Glutamatergic neuron (in vitro differentiated cells): Measurements from ENCODE around the gene SQOR. TPM values are rescaled to one million over a fixed set of nuclear protein-coding genes. Genes with fewer than 3 reads are reported as not detected.

ENCODE experiments used
- DNase-seq: peaks from one replicate; pipeline ENCODE4 v3.0.0; 2022
- H3K27ac Mint-ChIP-seq: one replicate; pipeline ENCODE4 v1.8.0; 2020; ENCODE audit warnings: mild to moderate bottlenecking, mixed read lengths, inconsistent platforms; ENCODE audit not compliant: unreplicated experiment
- H3K27me3 Mint-ChIP-seq: one replicate; pipeline ENCODE4 v1.8.0; 2020; ENCODE audit warnings: mild to moderate bottlenecking, moderate library complexity, mixed read lengths, inconsistent platforms; ENCODE audit not compliant: unreplicated experiment
- H3K36me3 Mint-ChIP-seq: one replicate; pipeline ENCODE4 v1.8.0; 2020; ENCODE audit warnings: mild to moderate bottlenecking, mixed read lengths, inconsistent platforms; ENCODE audit not compliant: unreplicated experiment
- H3K4me1 Mint-ChIP-seq: one replicate; pipeline ENCODE4 v1.8.0; 2020; ENCODE audit warnings: mild to moderate bottlenecking, low read depth, mixed read lengths, inconsistent platforms; ENCODE audit not compliant: unreplicated experiment
- H3K4me3 Mint-ChIP-seq: one replicate; pipeline ENCODE4 v1.8.0; 2020; ENCODE audit warnings: mild to moderate bottlenecking, mixed read lengths, inconsistent platforms; ENCODE audit not compliant: unreplicated experiment
- H3K9me3 Mint-ChIP-seq: one replicate; pipeline ENCODE4 v1.8.0; 2020; ENCODE audit warnings: mild to moderate bottlenecking, moderate library complexity, mixed read lengths, inconsistent platforms; ENCODE audit not compliant: unreplicated experiment
- total RNA-seq: library from RNA; stranded (reverse); fragmentation: NEBNext Ultra II Directional; extraction: Animal tissue kit (Norgen Biotek cat#: 25700); gene quantifications from one replicate; pipeline ENCODE4 v1.2.1, GENCODE V29; 2021; ENCODE audit not compliant: unreplicated experiment
- TF ChIP-seq, protein P1 (sequence below): fragments of 200-600 bp; sonication (generic); IDR thresholded peaks from one replicate; pipeline ENCODE4 v1.5.0; 2021; ENCODE audit not compliant: partially characterized antibody, unreplicated experiment

Gene SQOR
- total RNA-seq, 1 donor from 2014 or later: not detected

DNA sequence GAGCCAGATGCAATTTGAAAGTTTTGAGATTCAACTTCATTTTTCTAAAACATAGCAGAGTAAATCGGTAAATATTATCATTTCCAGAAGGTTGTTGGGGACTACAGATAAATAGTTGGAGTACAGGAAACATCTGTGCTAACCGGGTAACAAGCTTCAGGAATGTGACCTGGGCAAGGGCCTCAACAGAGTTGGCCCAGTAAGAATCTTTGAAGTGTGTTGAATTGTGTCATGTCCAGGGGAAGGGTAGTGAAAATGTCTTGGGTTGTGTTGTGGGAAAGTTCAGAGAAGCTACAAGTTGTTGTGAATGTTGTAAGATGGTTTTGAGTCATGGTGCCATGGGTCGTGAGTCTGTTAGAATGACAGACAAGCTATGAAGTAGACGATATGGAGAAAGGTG lies 35.7 kb downstream of the SQOR start:
- Mint-ChIP-seq H3K36me3 (no peaks in the 10 kb centered on the region), H3K27ac (no peak overlapping the region), H3K4me1 (no peaks in the 10 kb centered on the region), H3K9me3 (no peaks in the 10 kb centered on the region), H3K27me3 (peaks cover 3% of the 10 kb centered on the region), H3K4me3 (no peak overlapping the region)
- DNase-seq: no peak
- TF ChIP-seq, protein P1, sequence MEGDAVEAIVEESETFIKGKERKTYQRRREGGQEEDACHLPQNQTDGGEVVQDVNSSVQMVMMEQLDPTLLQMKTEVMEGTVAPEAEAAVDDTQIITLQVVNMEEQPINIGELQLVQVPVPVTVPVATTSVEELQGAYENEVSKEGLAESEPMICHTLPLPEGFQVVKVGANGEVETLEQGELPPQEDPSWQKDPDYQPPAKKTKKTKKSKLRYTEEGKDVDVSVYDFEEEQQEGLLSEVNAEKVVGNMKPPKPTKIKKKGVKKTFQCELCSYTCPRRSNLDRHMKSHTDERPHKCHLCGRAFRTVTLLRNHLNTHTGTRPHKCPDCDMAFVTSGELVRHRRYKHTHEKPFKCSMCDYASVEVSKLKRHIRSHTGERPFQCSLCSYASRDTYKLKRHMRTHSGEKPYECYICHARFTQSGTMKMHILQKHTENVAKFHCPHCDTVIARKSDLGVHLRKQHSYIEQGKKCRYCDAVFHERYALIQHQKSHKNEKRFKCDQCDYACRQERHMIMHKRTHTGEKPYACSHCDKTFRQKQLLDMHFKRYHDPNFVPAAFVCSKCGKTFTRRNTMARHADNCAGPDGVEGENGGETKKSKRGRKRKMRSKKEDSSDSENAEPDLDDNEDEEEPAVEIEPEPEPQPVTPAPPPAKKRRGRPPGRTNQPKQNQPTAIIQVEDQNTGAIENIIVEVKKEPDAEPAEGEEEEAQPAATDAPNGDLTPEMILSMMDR: no peak

DNA sequence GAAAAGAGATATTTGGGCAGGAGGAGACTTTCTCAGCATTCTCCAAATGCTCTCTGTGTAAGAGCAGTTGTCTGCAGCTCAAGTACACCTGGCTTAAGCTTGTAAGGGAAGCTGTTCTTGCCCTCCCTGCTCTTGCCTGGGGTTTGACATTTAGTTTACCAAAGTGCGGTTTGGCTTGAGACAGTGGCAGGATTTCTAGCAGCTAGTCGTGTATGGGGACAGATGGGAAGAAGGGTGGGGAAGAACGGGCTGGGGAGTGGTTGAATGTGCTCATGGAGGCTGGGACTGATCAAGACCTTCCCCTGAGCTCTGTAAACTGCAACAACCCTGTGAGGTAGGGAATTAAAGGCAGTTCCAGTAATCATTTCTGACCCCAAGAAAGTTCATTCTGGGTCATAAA lies 39.8 kb downstream of the SQOR start:
- Mint-ChIP-seq H3K36me3 (no peaks in the 10 kb centered on the region), H3K27me3 (peaks cover 3% of the 10 kb centered on the region), H3K9me3 (no peaks in the 10 kb centered on the region), H3K4me3 (no peak overlapping the region), H3K4me1 (no peaks in the 10 kb centered on the region), H3K27ac (no peak overlapping the region)
- DNase-seq: no peak
- TF ChIP-seq, protein P1: no peak

- TF ChIP-seq, protein P1: no peak
- H3K36me3 Mint-ChIP-seq: no peaks in the 10 kb centered on the region
Observed at GRCh38 chr15:45677797-45678196, 43.0 kb downstream of the SQOR start.

GRCh38 chr15:45678459-45679178 lies 43.8 kb downstream of the SQOR start:
- Mint-ChIP-seq H3K27ac (no peak overlapping the region), H3K36me3 (no peaks in the 10 kb centered on the region), H3K4me1 (no peaks in the 10 kb centered on the region), H3K4me3 (no peak overlapping the region), H3K27me3 (peaks cover 3% of the 10 kb centered on the region), H3K9me3 (peaks cover 2% of the 10 kb centered on the region)
- TF ChIP-seq, protein P1: no peak
- DNase-seq: no peak

More at GRCh38 chr15:45677797-45678196, 43.0 kb downstream of the SQOR start:
- Mint-ChIP-seq H3K27ac (no peak overlapping the region), H3K4me1 (no peaks in the 10 kb centered on the region), H3K27me3 (peaks cover 3% of the 10 kb centered on the region), H3K4me3 (no peak overlapping the region), H3K9me3 (peaks cover 2% of the 10 kb centered on the region)
- DNase-seq: no peak

GRCh38 chr15:45684533-45684932 lies 49.7 kb downstream of the SQOR start:
- TF ChIP-seq, protein P1: no peak
- Mint-ChIP-seq H3K36me3 (no peaks in the 10 kb centered on the region), H3K27me3 (no peaks in the 10 kb centered on the region), H3K9me3 (peaks cover 2% of the 10 kb centered on the region), H3K27ac (no peak overlapping the region), H3K4me3 (no peak overlapping the region), H3K4me1 (no peaks in the 10 kb centered on the region)
- DNase-seq: no peak
